DND-41 (cell line): ENCODE data around the gene NUFIP2.

ENCODE experiments used
- ATAC-seq: fragments of 200-7000 bp; cut with Tn5 transposase; 3 replicates; pipeline ENCODE4 v1.9.1; 2021; ENCODE audit warnings: low read depth; ENCODE audit not compliant: insufficient read depth
- DNase-seq: peaks from one replicate; pipeline ENCODE4 v3.0.0-alpha.2; 2020
- H2AFZ ChIP-seq: 2 replicates; pipeline ENCODE4 v1.6.0; 2012; ENCODE audit warnings: low read depth, low read length
- H3K27ac ChIP-seq: 2 replicates; pipeline ENCODE4 v1.5.1; 2012; ENCODE audit warnings: low read length, inconsistent platforms
- H3K27me3 ChIP-seq: fragments of 200-600 bp; sonication (generic); 2 replicates; pipeline ENCODE4 v1.6.0; 2012; ENCODE audit warnings: low read length, mild to moderate bottlenecking, inconsistent platforms; ENCODE audit not compliant: insufficient read depth, poor library complexity
- H3K36me3 ChIP-seq: 2 replicates; pipeline ENCODE4 v1.5.1; 2012; ENCODE audit warnings: low read length, inconsistent platforms; ENCODE audit not compliant: insufficient read depth
- H3K4me1 ChIP-seq: 2 replicates; pipeline ENCODE4 v1.5.1; 2012; ENCODE audit warnings: mild to moderate bottlenecking, low read length; ENCODE audit not compliant: insufficient read depth
- H3K4me2 ChIP-seq: 2 replicates; pipeline ENCODE4 v1.6.0; 2012; ENCODE audit warnings: mild to moderate bottlenecking, moderate library complexity, low read length, inconsistent platforms; ENCODE audit not compliant: insufficient read depth
- H3K4me3 ChIP-seq, 2 experiments: fragments of 200-600 bp in 1 of 2; shearing (Covaris generic) in 1 of 2; 2 replicates each; pipeline ENCODE4 v1.5.1; 2012 to 2016; ENCODE audit warnings: inconsistent platforms in 2 of 2, low read length in 2 of 2, mild to moderate bottlenecking in 2 of 2, low read depth in 1 of 2, moderate library complexity in 1 of 2
- H3K79me2 ChIP-seq: 2 replicates; pipeline ENCODE4 v1.6.0; 2012; ENCODE audit warnings: low read length, inconsistent platforms; ENCODE audit not compliant: insufficient read depth
- H3K9ac ChIP-seq: 2 replicates; pipeline ENCODE4 v1.6.0; 2012; ENCODE audit warnings: low read depth, mild to moderate bottlenecking, inconsistent platforms, low read length, moderate library complexity
- H3K9me3 ChIP-seq: 2 replicates; pipeline ENCODE4 v1.5.1; 2012; ENCODE audit warnings: low read length, moderate library complexity, mild to moderate bottlenecking, inconsistent platforms; ENCODE audit not compliant: insufficient read depth, severe bottlenecking
- H4K20me1 ChIP-seq: 2 replicates; pipeline ENCODE4 v1.6.0; 2012; ENCODE audit warnings: low read length; ENCODE audit not compliant: insufficient read depth
- CTCF ChIP-seq: IDR thresholded peaks from 2 replicates; pipeline ENCODE4 v1.5.1; 2012; ENCODE audit warnings: borderline replicate concordance, low read length, moderate library complexity, mild to moderate bottlenecking; ENCODE audit not compliant: poor library complexity, severe bottlenecking; ENCODE audit errors: extremely low read depth
- EZH2 ChIP-seq: IDR thresholded peaks from 3 replicates; pipeline ENCODE4 v1.6.1; 2012; ENCODE audit warnings: borderline replicate concordance, low read depth, mild to moderate bottlenecking, moderate library complexity, low read length, inconsistent platforms; ENCODE audit not compliant: severe bottlenecking

Gene NUFIP2

GRCh38 chr17:29253037-29253436 is 40.9 kb downstream of the NUFIP2 start:
- H4K20me1 ChIP-seq, result peaks cover 21% of the 10 kb centered on the region
- no peak overlapping the region for H3K4me2 ChIP-seq
- no peaks in the 10 kb centered on the region for H3K27me3 ChIP-seq
- H3K9ac ChIP-seq, result no peak overlapping the region
- peaks cover 25% of the 10 kb centered on the region for H3K36me3 ChIP-seq
- TF ChIP-seq EZH2 (no peak), CTCF (no peak)
- H3K4me1 ChIP-seq, result no peaks in the 10 kb centered on the region
- DNase-seq, result no peak
- H3K4me3 ChIP-seq, result no peak overlapping the region
- no peaks in the 10 kb centered on the region for H3K9me3 ChIP-seq
- H3K79me2 ChIP-seq, result peaks cover under 1% of the 10 kb centered on the region
- H3K27ac ChIP-seq, result no peak overlapping the region
- H2AFZ ChIP-seq, result no peak overlapping the region
- no peak for ATAC-seq

- H3K4me2 ChIP-seq, result no peak overlapping the region
- no peak for DNase-seq
- H3K9ac ChIP-seq, result no peak overlapping the region
These were observed 41.7 kb downstream of the NUFIP2 start for GRCh38 chr17:29252101-29252791.

GRCh38 chr17:29251184-29251583 is 42.8 kb downstream of the NUFIP2 start:
- H3K9me3 ChIP-seq, result no peaks in the 10 kb centered on the region
- H3K4me1 ChIP-seq, result no peaks in the 10 kb centered on the region
- no peak for ATAC-seq
- H4K20me1 ChIP-seq, result peaks cover 13% of the 10 kb centered on the region
- H3K36me3 ChIP-seq, result peaks cover 11% of the 10 kb centered on the region
- no peak for DNase-seq
- H3K4me2 ChIP-seq, result no peak overlapping the region
- H3K79me2 ChIP-seq, result no peaks in the 10 kb centered on the region
- H3K27ac ChIP-seq, result no peak overlapping the region
- no peak overlapping the region for H3K4me3 ChIP-seq
- no peak for TF ChIP-seq EZH2
- no peak for TF ChIP-seq CTCF
- no peaks in the 10 kb centered on the region for H3K27me3 ChIP-seq
- H2AFZ ChIP-seq, result no peak overlapping the region
- no peak overlapping the region for H3K9ac ChIP-seq

More at GRCh38 chr17:29252101-29252791, 41.7 kb downstream of the NUFIP2 start:
- Histone ChIP-seq H3K4me1 (no peaks in the 10 kb centered on the region), H2AFZ (no peak overlapping the region), H3K9me3 (no peaks in the 10 kb centered on the region), H4K20me1 (peaks cover 21% of the 10 kb centered on the region), H3K36me3 (peaks cover 19% of the 10 kb centered on the region), H3K27ac (no peak overlapping the region), H3K79me2 (no peaks in the 10 kb centered on the region), H3K27me3 (no peaks in the 10 kb centered on the region), H3K4me3 (no peak overlapping the region)
- TF ChIP-seq EZH2 (no peak), CTCF (peak; percentile 64)
- ATAC-seq, result no peak
